HEK293 (cell line): ENCODE data around the gene NAA35.

Experiments used
- AEBP2 ChIP-seq: fragments of 450-650 bp; formaldehyde crosslinking; IDR thresholded peaks from 2 replicates; pipeline ENCODE4 v1.5.1; 2016; ENCODE audit warnings: missing biosample characterization, missing genetic modification characterization, borderline replicate concordance
- GLIS1 ChIP-seq: fragments of 450-650 bp; formaldehyde crosslinking; IDR thresholded peaks from 2 replicates; pipeline ENCODE4 v1.5.1; 2016; ENCODE audit warnings: missing biosample characterization, missing genetic modification characterization
- MYNN ChIP-seq: fragments of 450-650 bp; formaldehyde crosslinking; IDR thresholded peaks from 2 replicates; pipeline ENCODE4 v1.5.1; 2016; ENCODE audit warnings: missing biosample characterization, missing genetic modification characterization, borderline replicate concordance
- PRDM2 ChIP-seq: fragments of 450-650 bp; formaldehyde crosslinking; IDR thresholded peaks from 2 replicates; pipeline ENCODE4 v1.5.1; 2016; ENCODE audit warnings: missing biosample characterization, missing genetic modification characterization, borderline replicate concordance
- PRDM4 ChIP-seq: fragments of 450-650 bp; formaldehyde crosslinking; IDR thresholded peaks from 2 replicates; pipeline ENCODE4 v1.5.1; 2017; ENCODE audit warnings: missing biosample characterization, missing genetic modification characterization
- RBAK ChIP-seq: fragments of 450-650 bp; formaldehyde crosslinking; IDR thresholded peaks from 2 replicates; pipeline ENCODE4 v1.5.1; 2016; ENCODE audit warnings: missing biosample characterization, missing genetic modification characterization
- ZFP3 ChIP-seq: fragments of 450-650 bp; formaldehyde crosslinking; IDR thresholded peaks from 2 replicates; pipeline ENCODE4 v1.5.1; 2016; ENCODE audit warnings: low read depth, missing biosample characterization, missing genetic modification characterization
- ZNF157 ChIP-seq: fragments of 450-650 bp; formaldehyde crosslinking; IDR thresholded peaks from 2 replicates; pipeline ENCODE4 v1.5.1; 2016; ENCODE audit warnings: missing biosample characterization, missing genetic modification characterization
- ZNF175 ChIP-seq: fragments of 450-650 bp; formaldehyde crosslinking; IDR thresholded peaks from 2 replicates; pipeline ENCODE4 v1.5.1; 2016; ENCODE audit warnings: missing biosample characterization, missing genetic modification characterization
- ZNF184 ChIP-seq: fragments of 450-650 bp; IDR thresholded peaks from 2 replicates; pipeline ENCODE4 v1.5.1; 2018; ENCODE audit warnings: missing biosample characterization, mild to moderate bottlenecking, missing genetic modification characterization
- ZNF239 ChIP-seq: fragments of 450-650 bp; formaldehyde crosslinking; IDR thresholded peaks from 2 replicates; pipeline ENCODE4 v1.5.1; 2016; ENCODE audit warnings: missing biosample characterization, missing genetic modification characterization
- ZNF398 ChIP-seq: fragments of 450-650 bp; formaldehyde crosslinking; IDR thresholded peaks from 2 replicates; pipeline ENCODE4 v1.5.1; 2017; ENCODE audit warnings: missing biosample characterization, missing genetic modification characterization
- ZNF404 ChIP-seq: fragments of 450-650 bp; formaldehyde crosslinking; IDR thresholded peaks from 2 replicates; pipeline ENCODE4 v1.5.1; 2017; ENCODE audit warnings: missing biosample characterization, missing genetic modification characterization
- ZNF473 ChIP-seq: fragments of 450-650 bp; formaldehyde crosslinking; IDR thresholded peaks from 2 replicates; pipeline ENCODE4 v1.5.1; 2017; ENCODE audit warnings: missing biosample characterization, missing genetic modification characterization
- ZNF521 ChIP-seq: fragments of 450-650 bp; formaldehyde crosslinking; IDR thresholded peaks from 2 replicates; pipeline ENCODE4 v1.5.1; 2017; ENCODE audit warnings: missing biosample characterization, mild to moderate bottlenecking, missing genetic modification characterization
- ZNF621 ChIP-seq: fragments of 450-650 bp; formaldehyde crosslinking; IDR thresholded peaks from 2 replicates; pipeline ENCODE4 v1.5.1; 2017; ENCODE audit warnings: missing biosample characterization, missing genetic modification characterization
- ZNF623 ChIP-seq: fragments of 450-650 bp; formaldehyde crosslinking; IDR thresholded peaks from 2 replicates; pipeline ENCODE4 v1.5.1; 2016; ENCODE audit warnings: missing biosample characterization, missing genetic modification characterization
- ZNF704 ChIP-seq: fragments of 450-650 bp; formaldehyde crosslinking; IDR thresholded peaks from 2 replicates; pipeline ENCODE4 v1.5.1; 2016; ENCODE audit warnings: missing biosample characterization, missing genetic modification characterization
- ZNF747 ChIP-seq: fragments of 450-650 bp; formaldehyde crosslinking; IDR thresholded peaks from 2 replicates; pipeline ENCODE4 v1.5.1; 2016; ENCODE audit warnings: missing biosample characterization, missing genetic modification characterization
- TF ChIP-seq, protein P1 (sequence below): fragments of 450-650 bp; formaldehyde crosslinking; IDR thresholded peaks from 2 replicates; pipeline ENCODE4 v1.5.1; 2017; ENCODE audit warnings: missing biosample characterization, missing genetic modification characterization
- TF ChIP-seq, protein P2 (sequence below): sonication (generic); formaldehyde crosslinking; IDR thresholded peaks from 2 replicates; pipeline ENCODE4 v1.8.1; 2022; ENCODE audit warnings: mild to moderate bottlenecking, moderate library complexity, missing genetic modification reagents

The NAA35 gene

DNA sequence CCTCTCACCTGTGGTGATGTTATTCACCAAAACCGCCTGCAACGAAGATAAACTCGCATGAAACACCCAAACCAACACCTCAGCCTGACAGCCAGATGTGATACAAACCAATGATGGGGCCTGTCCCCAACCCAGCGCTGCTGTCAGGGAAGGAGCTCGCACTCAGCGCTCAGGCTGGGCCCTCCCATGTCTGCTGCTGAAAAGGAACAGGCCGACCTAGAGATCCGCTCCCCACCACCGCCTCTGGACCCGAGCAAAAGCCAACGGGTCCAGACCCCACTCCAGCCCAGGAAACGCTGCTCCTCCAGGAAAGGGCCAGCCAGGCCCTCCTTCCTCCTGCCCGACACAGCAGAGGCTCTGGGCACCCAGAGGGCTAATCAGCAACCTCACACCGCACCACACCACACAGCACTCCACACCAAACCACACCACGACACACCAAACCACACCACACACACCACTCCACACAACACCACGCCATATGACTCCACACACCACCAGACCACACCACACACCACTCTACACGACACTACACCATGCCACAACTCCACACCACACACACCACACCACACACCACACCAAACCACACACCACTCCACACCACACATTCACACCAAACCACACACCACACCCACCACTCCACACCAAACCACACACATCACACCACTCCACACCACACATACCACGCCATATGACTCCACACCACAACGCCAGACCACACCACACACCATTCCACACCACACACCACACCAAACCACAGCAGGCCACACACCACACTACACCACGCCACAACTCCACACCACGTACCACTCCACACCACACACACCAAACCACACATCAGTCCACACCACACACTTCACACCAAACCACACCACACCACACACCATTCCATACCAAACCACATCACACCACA is 111.9 kb downstream of the NAA35 start (continued):
- TF ChIP-seq, protein P1, sequence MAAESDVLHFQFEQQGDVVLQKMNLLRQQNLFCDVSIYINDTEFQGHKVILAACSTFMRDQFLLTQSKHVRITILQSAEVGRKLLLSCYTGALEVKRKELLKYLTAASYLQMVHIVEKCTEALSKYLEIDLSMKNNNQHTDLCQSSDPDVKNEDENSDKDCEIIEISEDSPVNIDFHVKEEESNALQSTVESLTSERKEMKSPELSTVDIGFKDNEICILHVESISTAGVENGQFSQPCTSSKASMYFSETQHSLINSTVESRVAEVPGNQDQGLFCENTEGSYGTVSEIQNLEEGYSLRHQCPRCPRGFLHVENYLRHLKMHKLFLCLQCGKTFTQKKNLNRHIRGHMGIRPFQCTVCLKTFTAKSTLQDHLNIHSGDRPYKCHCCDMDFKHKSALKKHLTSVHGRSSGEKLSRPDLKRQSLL (tag by site-specific recombination): no peak
- 0 out of 2 replicates have a peak, but pooled peaks have one; percentile 13 for TF ChIP-seq ZNF157
- TF ChIP-seq PRDM4 (tag by site-specific recombination): no peak
- TF ChIP-seq MYNN (tag by site-specific recombination): no peak
- TF ChIP-seq ZNF398 (tag by site-specific recombination): no peak
- 0 out of 2 replicates have a peak, but pooled peaks have one; percentile 27 for TF ChIP-seq ZNF621 (tag by site-specific recombination)
- TF ChIP-seq, protein P2, sequence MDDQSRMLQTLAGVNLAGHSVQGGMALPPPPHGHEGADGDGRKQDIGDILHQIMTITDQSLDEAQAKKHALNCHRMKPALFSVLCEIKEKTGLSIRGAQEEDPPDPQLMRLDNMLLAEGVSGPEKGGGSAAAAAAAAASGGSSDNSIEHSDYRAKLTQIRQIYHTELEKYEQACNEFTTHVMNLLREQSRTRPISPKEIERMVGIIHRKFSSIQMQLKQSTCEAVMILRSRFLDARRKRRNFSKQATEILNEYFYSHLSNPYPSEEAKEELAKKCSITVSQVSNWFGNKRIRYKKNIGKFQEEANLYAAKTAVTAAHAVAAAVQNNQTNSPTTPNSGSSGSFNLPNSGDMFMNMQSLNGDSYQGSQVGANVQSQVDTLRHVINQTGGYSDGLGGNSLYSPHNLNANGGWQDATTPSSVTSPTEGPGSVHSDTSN: no peak
- no peak for TF ChIP-seq ZNF747 (tag by site-specific recombination)
- no peak for TF ChIP-seq RBAK
- TF ChIP-seq PRDM2 (tag by site-specific recombination): no peak
- peak; percentile 69; the same call in 1 of the 2 replicates for TF ChIP-seq AEBP2 (tag by site-specific recombination)
- no peak for TF ChIP-seq ZNF623 (tag by site-specific recombination)
- TF ChIP-seq GLIS1 (tag by site-specific recombination): no peak
- no peak for TF ChIP-seq ZNF404 (tag by site-specific recombination)
- TF ChIP-seq ZNF175 (tag by site-specific recombination): no peak
- no peak for TF ChIP-seq ZFP3 (tag by site-specific recombination)
- TF ChIP-seq ZNF704 (tag by site-specific recombination): no peak
- TF ChIP-seq ZNF239: peak; percentile 78
- TF ChIP-seq ZNF473: 0 out of 2 replicates have a peak, but pooled peaks have one; percentile 62
- no peak for TF ChIP-seq ZNF184 (tag by site-specific recombination)
- TF ChIP-seq ZNF521: 0 out of 2 replicates have a peak, but pooled peaks have one; percentile 36
